ENCODE measurements around the gene UBASH3A. TPM values are rescaled to one million over a fixed set of nuclear protein-coding genes. Genes with fewer than 3 reads are reported as not detected.

UBASH3A gene
- total RNA-seq, 1 donor from 2014 or later, result not detected

- no peak for DNase-seq (ENCODE audit: low read depth, low spot score)
- H3K36me3 Mint-ChIP-seq (ENCODE audit: low read depth), result no peaks in the 10 kb centered on the region
- no peak overlapping the region for H3K4me3 Mint-ChIP-seq
- H3K4me1 Mint-ChIP-seq, result no peaks in the 10 kb centered on the region
- peaks cover 32% of the 10 kb centered on the region for H3K27me3 Mint-ChIP-seq (ENCODE audit: low read depth)
- H3K9me3 Mint-ChIP-seq, result peaks cover 6% of the 10 kb centered on the region
- no peak overlapping the region for H3K27ac Mint-ChIP-seq (ENCODE audit: unreplicated experiment)
- TF ChIP-seq, protein P1, sequence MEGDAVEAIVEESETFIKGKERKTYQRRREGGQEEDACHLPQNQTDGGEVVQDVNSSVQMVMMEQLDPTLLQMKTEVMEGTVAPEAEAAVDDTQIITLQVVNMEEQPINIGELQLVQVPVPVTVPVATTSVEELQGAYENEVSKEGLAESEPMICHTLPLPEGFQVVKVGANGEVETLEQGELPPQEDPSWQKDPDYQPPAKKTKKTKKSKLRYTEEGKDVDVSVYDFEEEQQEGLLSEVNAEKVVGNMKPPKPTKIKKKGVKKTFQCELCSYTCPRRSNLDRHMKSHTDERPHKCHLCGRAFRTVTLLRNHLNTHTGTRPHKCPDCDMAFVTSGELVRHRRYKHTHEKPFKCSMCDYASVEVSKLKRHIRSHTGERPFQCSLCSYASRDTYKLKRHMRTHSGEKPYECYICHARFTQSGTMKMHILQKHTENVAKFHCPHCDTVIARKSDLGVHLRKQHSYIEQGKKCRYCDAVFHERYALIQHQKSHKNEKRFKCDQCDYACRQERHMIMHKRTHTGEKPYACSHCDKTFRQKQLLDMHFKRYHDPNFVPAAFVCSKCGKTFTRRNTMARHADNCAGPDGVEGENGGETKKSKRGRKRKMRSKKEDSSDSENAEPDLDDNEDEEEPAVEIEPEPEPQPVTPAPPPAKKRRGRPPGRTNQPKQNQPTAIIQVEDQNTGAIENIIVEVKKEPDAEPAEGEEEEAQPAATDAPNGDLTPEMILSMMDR (conservative IDR thresholded peaks at IDR 0.05), result no peak
These were observed 33.2 kb downstream of the UBASH3A start for GRCh38 chr21:42436914-42437313.

DNA sequence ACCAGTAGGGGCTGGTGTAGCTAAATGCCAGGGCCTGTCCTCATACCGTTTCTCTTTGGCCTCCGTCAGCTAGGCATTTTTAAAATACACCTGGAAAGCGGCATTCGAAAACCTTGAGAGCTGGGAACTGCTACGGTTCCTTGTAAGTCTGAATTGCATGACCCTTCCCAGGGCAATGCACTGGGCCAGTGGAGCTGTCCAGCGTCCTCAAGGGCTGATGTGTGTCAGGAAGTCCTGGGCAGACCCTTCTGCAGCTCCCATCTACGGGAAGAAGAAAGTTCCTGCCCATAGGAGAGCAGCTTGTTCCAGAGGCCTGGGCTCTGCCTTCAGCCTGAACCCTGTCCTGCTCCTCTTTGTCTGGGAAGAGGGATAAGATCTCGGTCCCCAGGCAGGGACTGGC, 34.1 kb downstream of the UBASH3A start:
- Mint-ChIP-seq H3K27me3 (ENCODE audit: low read depth) (peaks cover 26% of the 10 kb centered on the region), H3K27ac (ENCODE audit: unreplicated experiment) (no peak overlapping the region), H3K4me3 (no peak overlapping the region), H3K9me3 (no peaks in the 10 kb centered on the region), H3K4me1 (no peaks in the 10 kb centered on the region), H3K36me3 (ENCODE audit: low read depth) (no peaks in the 10 kb centered on the region)
- no peak for DNase-seq (ENCODE audit: low read depth, low spot score)
- TF ChIP-seq, protein P1 (conservative IDR thresholded peaks at IDR 0.05), result no peak

GRCh38 chr21:42438316-42439205, 34.9 kb downstream of the UBASH3A start:
- no peak for DNase-seq (ENCODE audit: low read depth, low spot score)
- no peak overlapping the region for H3K4me3 Mint-ChIP-seq

GRCh38 chr21:42439284-42440186, 35.8 kb downstream of the UBASH3A start:
- Mint-ChIP-seq H3K9me3 (no peaks in the 10 kb centered on the region), H3K27ac (ENCODE audit: unreplicated experiment) (no peak overlapping the region), H3K27me3 (ENCODE audit: low read depth) (peaks cover 18% of the 10 kb centered on the region), H3K36me3 (ENCODE audit: low read depth) (no peaks in the 10 kb centered on the region), H3K4me3 (no peak overlapping the region), H3K4me1 (no peaks in the 10 kb centered on the region)
- TF ChIP-seq, protein P1 (conservative IDR thresholded peaks at IDR 0.05), result no peak
- DNase-seq (ENCODE audit: low read depth, low spot score), result no peak

More at GRCh38 chr21:42438316-42439205, 34.9 kb downstream of the UBASH3A start:
- no peaks in the 10 kb centered on the region for H3K4me1 Mint-ChIP-seq
- no peak overlapping the region for H3K27ac Mint-ChIP-seq (ENCODE audit: unreplicated experiment)
- H3K27me3 Mint-ChIP-seq (ENCODE audit: low read depth), result peaks cover 23% of the 10 kb centered on the region
- no peaks in the 10 kb centered on the region for H3K9me3 Mint-ChIP-seq
- TF ChIP-seq, protein P1 (conservative IDR thresholded peaks at IDR 0.05), result no peak
- no peaks in the 10 kb centered on the region for H3K36me3 Mint-ChIP-seq (ENCODE audit: low read depth)

GRCh38 chr21:42440187-42440792, 36.6 kb downstream of the UBASH3A start:
- no peak for DNase-seq (ENCODE audit: low read depth, low spot score)
- H3K36me3 Mint-ChIP-seq (ENCODE audit: low read depth), result no peaks in the 10 kb centered on the region
- no peaks in the 10 kb centered on the region for H3K9me3 Mint-ChIP-seq
- TF ChIP-seq, protein P1 (conservative IDR thresholded peaks at IDR 0.05), result no peak
- H3K27me3 Mint-ChIP-seq (ENCODE audit: low read depth), result peaks cover 11% of the 10 kb centered on the region
- H3K27ac Mint-ChIP-seq (ENCODE audit: unreplicated experiment), result no peak overlapping the region
- H3K4me3 Mint-ChIP-seq, result no peak overlapping the region
- H3K4me1 Mint-ChIP-seq, result no peaks in the 10 kb centered on the region
